WTC11 (cell line): Measurements from ENCODE around the gene CHL1. TPM values are rescaled to one million over a fixed set of nuclear protein-coding genes. Genes with fewer than 3 reads are reported as not detected.

Experiments used
- ATAC-seq: fragments of 200-7000 bp; cut with Tn5 transposase; 2 replicates; pipeline ENCODE4 v1.10.0; 2021; ENCODE audit warnings: mild to moderate bottlenecking, moderate library complexity
- CTCF ChIA-PET: fragments of 300-600 bp; sonication (Branson Sonifier 250); formaldehyde crosslinking; loops from one replicate; lab custom pipeline; 2021; ENCODE audit warnings: antibody characterized with exemption; lab: Charles Lee
- POLR2A ChIA-PET: fragments of 350-600 bp; sonication (Branson Sonifier 250); formaldehyde crosslinking; loops from one replicate; lab custom pipeline; 2021; ENCODE audit warnings: antibody characterized with exemption; lab: Charles Lee
- DNase-seq: peaks from one replicate; pipeline ENCODE4 v3.0.0; 2021; ENCODE audit warnings: low spot score
- H3K27ac Mint-ChIP-seq: 2 replicates; pipeline ENCODE4 v1.8.0; 2021; ENCODE audit warnings: mixed read lengths
- H3K27me3 Mint-ChIP-seq: 2 replicates; pipeline ENCODE4 v1.8.0; 2021; ENCODE audit warnings: low read depth, mild to moderate bottlenecking, moderate library complexity, mixed read lengths
- H3K36me3 Mint-ChIP-seq: 2 replicates; pipeline ENCODE4 v1.8.0; 2021; ENCODE audit warnings: mixed read lengths
- H3K4me1 Mint-ChIP-seq: 2 replicates; pipeline ENCODE4 v1.8.0; 2022; ENCODE audit warnings: mixed read lengths
- H3K4me3 Mint-ChIP-seq: 2 replicates; pipeline ENCODE4 v1.8.0; 2021; ENCODE audit warnings: mild to moderate bottlenecking, moderate library complexity, mixed read lengths
- H3K9me3 Mint-ChIP-seq: 2 replicates; pipeline ENCODE4 v1.8.0; 2021; ENCODE audit warnings: mixed read lengths
- ESRRA ChIP-seq: sonication (generic); formaldehyde crosslinking; IDR thresholded peaks from 2 replicates; pipeline ENCODE4 v1.8.1; 2022; ENCODE audit warnings: mild to moderate bottlenecking, missing genetic modification reagents, borderline replicate concordance
- FOXJ3 ChIP-seq: sonication (generic); formaldehyde crosslinking; IDR thresholded peaks from 2 replicates; pipeline ENCODE4 v1.9.0; 2021; ENCODE audit warnings: missing genetic modification reagents, mild to moderate bottlenecking, borderline replicate concordance
- GABPB1 ChIP-seq: sonication (generic); formaldehyde crosslinking; IDR thresholded peaks from 2 replicates; pipeline ENCODE4 v1.8.1; 2023; ENCODE audit warnings: mild to moderate bottlenecking, missing genetic modification reagents
- GTF2I ChIP-seq: fragments of 250-450 bp; sonication (Bioruptor Pico); conservative IDR thresholded peaks from 2 replicates; pipeline ENCODE4 v1.4.0; 2021; ENCODE audit warnings: mild to moderate bottlenecking
- HMGA2 ChIP-seq: fragments of 250-450 bp; sonication (Bioruptor Pico); IDR thresholded peaks from 2 replicates; pipeline ENCODE4 v1.4.0; 2021; ENCODE audit warnings: mild to moderate bottlenecking, moderate library complexity
- IRF2 ChIP-seq: sonication (generic); formaldehyde crosslinking; IDR thresholded peaks from 2 replicates; pipeline ENCODE4 v1.8.0; 2022; ENCODE audit warnings: low read depth, missing genetic modification reagents, borderline replicate concordance
- JUN ChIP-seq: sonication (generic); formaldehyde crosslinking; IDR thresholded peaks from 2 replicates; pipeline ENCODE4 v1.8.0; 2023; ENCODE audit warnings: mild to moderate bottlenecking, missing genetic modification reagents
- NFYB ChIP-seq: sonication (generic); formaldehyde crosslinking; conservative IDR thresholded peaks from 2 replicates; pipeline ENCODE4 v1.8.0; 2022; ENCODE audit warnings: low read depth, missing genetic modification reagents
- NR1H2 ChIP-seq: sonication (generic); formaldehyde crosslinking; IDR thresholded peaks from 2 replicates; pipeline ENCODE4 v1.9.0; 2021; ENCODE audit warnings: mild to moderate bottlenecking, moderate library complexity, missing genetic modification reagents
- SOX15 ChIP-seq: fragments of 250-450 bp; sonication (Bioruptor Pico); IDR thresholded peaks from 2 replicates; pipeline ENCODE4 v1.9.0; 2021; ENCODE audit warnings: mild to moderate bottlenecking
- TP53 ChIP-seq: sonication (generic); formaldehyde crosslinking; IDR thresholded peaks from 2 replicates; pipeline ENCODE4 v1.8.1; 2023; ENCODE audit warnings: mild to moderate bottlenecking, missing genetic modification reagents
- ZNF138 ChIP-seq: sonication (generic); formaldehyde crosslinking; conservative IDR thresholded peaks from 2 replicates; pipeline ENCODE4 v1.8.1; 2022; ENCODE audit warnings: mild to moderate bottlenecking, moderate library complexity, missing genetic modification reagents
- ZNF396 ChIP-seq: fragments of 250-450 bp; sonication (Bioruptor Pico); IDR thresholded peaks from 2 replicates; pipeline ENCODE4 v1.8.0; 2021; ENCODE audit warnings: mild to moderate bottlenecking, moderate library complexity, borderline replicate concordance
- total RNA-seq: library from RNA; stranded (reverse); gene quantifications from 3 replicates; pipeline ENCODE4 v1.2.3, GENCODE V29; 2021
- TF ChIP-seq, protein P1 (sequence below): sonication (generic); formaldehyde crosslinking; IDR thresholded peaks from 2 replicates; pipeline ENCODE4 v1.8.0; 2023; ENCODE audit warnings: mild to moderate bottlenecking, missing genetic modification reagents
- TF ChIP-seq, protein P2 (sequence below): sonication (generic); formaldehyde crosslinking; IDR thresholded peaks from 2 replicates; pipeline ENCODE4 v1.8.1; 2022; ENCODE audit warnings: missing genetic modification reagents, borderline replicate concordance
- TF ChIP-seq, protein P3 (sequence below): sonication (generic); formaldehyde crosslinking; IDR thresholded peaks from 2 replicates; pipeline ENCODE4 v1.8.0; 2023; ENCODE audit warnings: missing genetic modification reagents, mild to moderate bottlenecking, borderline replicate concordance
- TF ChIP-seq, protein P4 (sequence below): fragments of 250-450 bp; sonication (Bioruptor Pico); IDR thresholded peaks from 2 replicates; pipeline ENCODE4 v1.9.0; 2021; ENCODE audit warnings: mild to moderate bottlenecking

Gene CHL1
- total RNA-seq, 1 experiment from 2014 or later = not detected

DNA sequence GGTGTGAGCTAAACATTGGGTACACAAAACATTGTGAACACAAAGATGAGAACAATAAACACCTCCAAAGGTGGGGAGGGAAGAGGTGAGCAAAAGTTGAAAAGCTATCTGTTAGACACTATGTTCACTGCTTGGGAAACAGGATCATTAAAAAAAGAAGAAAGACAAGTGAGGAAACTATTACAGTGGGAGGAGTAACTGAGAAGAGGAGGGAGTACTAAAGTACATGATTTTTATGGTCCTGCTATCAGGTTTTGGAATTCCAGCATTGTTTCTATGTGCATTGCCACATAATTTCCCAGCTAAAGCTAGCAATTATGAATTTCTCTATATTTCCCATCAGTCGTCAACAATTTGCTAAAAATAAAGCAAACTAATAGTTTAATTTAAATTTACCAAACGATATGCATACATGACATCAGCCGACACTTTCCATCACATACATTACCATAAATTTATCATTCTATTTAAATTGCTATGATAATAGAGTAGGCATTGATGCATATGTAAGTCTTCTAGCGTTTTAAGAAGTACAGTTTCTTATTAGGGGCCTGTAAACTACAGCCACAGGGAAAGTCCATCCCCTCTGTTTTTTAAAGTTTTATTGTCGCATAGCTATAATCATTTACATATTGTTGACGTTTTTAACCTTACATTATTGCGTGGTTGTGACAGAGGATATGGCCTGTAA, 221.8 kb downstream of the CHL1 start:
- no peak for DNase-seq
- H3K4me3 Mint-ChIP-seq = no peak overlapping the region
- TF ChIP-seq ZNF138 (CRISPR knock-in tag) = no peak
- TF ChIP-seq ESRRA = no peak
- no peak for TF ChIP-seq IRF2
- TF ChIP-seq, protein P1, sequence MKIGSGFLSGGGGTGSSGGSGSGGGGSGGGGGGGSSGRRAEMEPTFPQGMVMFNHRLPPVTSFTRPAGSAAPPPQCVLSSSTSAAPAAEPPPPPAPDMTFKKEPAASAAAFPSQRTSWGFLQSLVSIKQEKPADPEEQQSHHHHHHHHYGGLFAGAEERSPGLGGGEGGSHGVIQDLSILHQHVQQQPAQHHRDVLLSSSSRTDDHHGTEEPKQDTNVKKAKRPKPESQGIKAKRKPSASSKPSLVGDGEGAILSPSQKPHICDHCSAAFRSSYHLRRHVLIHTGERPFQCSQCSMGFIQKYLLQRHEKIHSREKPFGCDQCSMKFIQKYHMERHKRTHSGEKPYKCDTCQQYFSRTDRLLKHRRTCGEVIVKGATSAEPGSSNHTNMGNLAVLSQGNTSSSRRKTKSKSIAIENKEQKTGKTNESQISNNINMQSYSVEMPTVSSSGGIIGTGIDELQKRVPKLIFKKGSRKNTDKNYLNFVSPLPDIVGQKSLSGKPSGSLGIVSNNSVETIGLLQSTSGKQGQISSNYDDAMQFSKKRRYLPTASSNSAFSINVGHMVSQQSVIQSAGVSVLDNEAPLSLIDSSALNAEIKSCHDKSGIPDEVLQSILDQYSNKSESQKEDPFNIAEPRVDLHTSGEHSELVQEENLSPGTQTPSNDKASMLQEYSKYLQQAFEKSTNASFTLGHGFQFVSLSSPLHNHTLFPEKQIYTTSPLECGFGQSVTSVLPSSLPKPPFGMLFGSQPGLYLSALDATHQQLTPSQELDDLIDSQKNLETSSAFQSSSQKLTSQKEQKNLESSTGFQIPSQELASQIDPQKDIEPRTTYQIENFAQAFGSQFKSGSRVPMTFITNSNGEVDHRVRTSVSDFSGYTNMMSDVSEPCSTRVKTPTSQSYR (CRISPR knock-in tag) = no peak
- TF ChIP-seq GTF2I = no peak
- no peak for TF ChIP-seq NR1H2 (CRISPR knock-in tag)
- TF ChIP-seq FOXJ3 (CRISPR knock-in tag) = no peak
- TF ChIP-seq, protein P2, sequence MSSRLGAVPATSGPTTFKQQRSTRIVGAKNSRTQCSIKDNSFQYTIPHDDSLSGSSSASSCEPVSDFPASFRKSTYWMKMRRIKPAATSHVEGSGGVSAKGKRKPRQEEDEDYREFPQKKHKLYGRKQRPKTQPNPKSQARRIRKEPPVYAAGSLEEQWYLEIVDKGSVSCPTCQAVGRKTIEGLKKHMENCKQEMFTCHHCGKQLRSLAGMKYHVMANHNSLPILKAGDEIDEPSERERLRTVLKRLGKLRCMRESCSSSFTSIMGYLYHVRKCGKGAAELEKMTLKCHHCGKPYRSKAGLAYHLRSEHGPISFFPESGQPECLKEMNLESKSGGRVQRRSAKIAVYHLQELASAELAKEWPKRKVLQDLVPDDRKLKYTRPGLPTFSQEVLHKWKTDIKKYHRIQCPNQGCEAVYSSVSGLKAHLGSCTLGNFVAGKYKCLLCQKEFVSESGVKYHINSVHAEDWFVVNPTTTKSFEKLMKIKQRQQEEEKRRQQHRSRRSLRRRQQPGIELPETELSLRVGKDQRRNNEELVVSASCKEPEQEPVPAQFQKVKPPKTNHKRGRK = no peak
- TF ChIP-seq ZNF396 (CRISPR knock-in tag) = no peak
- TF ChIP-seq, protein P3, sequence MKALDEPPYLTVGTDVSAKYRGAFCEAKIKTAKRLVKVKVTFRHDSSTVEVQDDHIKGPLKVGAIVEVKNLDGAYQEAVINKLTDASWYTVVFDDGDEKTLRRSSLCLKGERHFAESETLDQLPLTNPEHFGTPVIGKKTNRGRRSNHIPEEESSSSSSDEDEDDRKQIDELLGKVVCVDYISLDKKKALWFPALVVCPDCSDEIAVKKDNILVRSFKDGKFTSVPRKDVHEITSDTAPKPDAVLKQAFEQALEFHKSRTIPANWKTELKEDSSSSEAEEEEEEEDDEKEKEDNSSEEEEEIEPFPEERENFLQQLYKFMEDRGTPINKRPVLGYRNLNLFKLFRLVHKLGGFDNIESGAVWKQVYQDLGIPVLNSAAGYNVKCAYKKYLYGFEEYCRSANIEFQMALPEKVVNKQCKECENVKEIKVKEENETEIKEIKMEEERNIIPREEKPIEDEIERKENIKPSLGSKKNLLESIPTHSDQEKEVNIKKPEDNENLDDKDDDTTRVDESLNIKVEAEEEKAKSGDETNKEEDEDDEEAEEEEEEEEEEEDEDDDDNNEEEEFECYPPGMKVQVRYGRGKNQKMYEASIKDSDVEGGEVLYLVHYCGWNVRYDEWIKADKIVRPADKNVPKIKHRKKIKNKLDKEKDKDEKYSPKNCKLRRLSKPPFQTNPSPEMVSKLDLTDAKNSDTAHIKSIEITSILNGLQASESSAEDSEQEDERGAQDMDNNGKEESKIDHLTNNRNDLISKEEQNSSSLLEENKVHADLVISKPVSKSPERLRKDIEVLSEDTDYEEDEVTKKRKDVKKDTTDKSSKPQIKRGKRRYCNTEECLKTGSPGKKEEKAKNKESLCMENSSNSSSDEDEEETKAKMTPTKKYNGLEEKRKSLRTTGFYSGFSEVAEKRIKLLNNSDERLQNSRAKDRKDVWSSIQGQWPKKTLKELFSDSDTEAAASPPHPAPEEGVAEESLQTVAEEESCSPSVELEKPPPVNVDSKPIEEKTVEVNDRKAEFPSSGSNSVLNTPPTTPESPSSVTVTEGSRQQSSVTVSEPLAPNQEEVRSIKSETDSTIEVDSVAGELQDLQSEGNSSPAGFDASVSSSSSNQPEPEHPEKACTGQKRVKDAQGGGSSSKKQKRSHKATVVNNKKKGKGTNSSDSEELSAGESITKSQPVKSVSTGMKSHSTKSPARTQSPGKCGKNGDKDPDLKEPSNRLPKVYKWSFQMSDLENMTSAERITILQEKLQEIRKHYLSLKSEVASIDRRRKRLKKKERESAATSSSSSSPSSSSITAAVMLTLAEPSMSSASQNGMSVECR (CRISPR knock-in tag) = no peak
- CTCF ChIA-PET = no interaction called here
- H3K4me1 Mint-ChIP-seq = no peaks in the 10 kb centered on the region
- POLR2A ChIA-PET = no interaction called here
- peaks cover 51% of the 10 kb centered on the region for H3K36me3 Mint-ChIP-seq
- H3K27me3 Mint-ChIP-seq = no peaks in the 10 kb centered on the region; the same call in 1 of the 2 replicates
- H3K9me3 Mint-ChIP-seq = peaks cover 76% of the 10 kb centered on the region
- no peak overlapping the region for H3K27ac Mint-ChIP-seq
- no peak for ATAC-seq

DNA sequence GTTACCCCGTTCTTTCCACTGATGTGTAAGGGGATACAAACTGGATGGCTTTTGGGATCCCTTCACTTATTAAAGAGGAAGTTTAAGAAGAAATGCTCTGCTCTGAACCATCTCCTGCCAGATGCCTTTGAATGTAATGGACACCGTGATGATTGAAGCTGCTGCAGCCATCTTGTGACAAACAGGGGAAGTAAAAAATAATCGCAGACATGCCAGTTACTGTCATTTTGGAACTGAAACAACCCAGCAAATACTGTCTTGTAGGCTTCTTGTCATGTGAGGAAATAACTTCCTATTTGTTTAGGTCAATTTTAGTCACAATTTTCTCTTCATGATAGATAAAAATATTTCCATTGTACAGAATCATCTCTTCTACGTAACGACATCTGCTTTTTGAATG, 224.0 kb downstream of the CHL1 start:
- no peak for ATAC-seq
- Mint-ChIP-seq H3K4me1 (no peaks in the 10 kb centered on the region), H3K4me3 (no peak overlapping the region), H3K9me3 (peaks cover 80% of the 10 kb centered on the region), H3K27me3 (no peaks in the 10 kb centered on the region; the same call in 1 of the 2 replicates), H3K36me3 (peaks cover 57% of the 10 kb centered on the region), H3K27ac (no peak overlapping the region)
- DNase-seq = no peak
- ChIA-PET CTCF (no interaction called here), POLR2A (no interaction called here)
- TF ChIP-seq JUN (CRISPR knock-in tag) (no peak), TP53 (CRISPR knock-in tag) (no peak), ESRRA (no peak), HMGA2 (CRISPR knock-in tag) (no peak), GTF2I (no peak), SOX15 (CRISPR knock-in tag) (no peak), GABPB1 (no peak), NFYB (no peak)
- TF ChIP-seq, protein P3 (CRISPR knock-in tag) = no peak
- TF ChIP-seq, protein P4, sequence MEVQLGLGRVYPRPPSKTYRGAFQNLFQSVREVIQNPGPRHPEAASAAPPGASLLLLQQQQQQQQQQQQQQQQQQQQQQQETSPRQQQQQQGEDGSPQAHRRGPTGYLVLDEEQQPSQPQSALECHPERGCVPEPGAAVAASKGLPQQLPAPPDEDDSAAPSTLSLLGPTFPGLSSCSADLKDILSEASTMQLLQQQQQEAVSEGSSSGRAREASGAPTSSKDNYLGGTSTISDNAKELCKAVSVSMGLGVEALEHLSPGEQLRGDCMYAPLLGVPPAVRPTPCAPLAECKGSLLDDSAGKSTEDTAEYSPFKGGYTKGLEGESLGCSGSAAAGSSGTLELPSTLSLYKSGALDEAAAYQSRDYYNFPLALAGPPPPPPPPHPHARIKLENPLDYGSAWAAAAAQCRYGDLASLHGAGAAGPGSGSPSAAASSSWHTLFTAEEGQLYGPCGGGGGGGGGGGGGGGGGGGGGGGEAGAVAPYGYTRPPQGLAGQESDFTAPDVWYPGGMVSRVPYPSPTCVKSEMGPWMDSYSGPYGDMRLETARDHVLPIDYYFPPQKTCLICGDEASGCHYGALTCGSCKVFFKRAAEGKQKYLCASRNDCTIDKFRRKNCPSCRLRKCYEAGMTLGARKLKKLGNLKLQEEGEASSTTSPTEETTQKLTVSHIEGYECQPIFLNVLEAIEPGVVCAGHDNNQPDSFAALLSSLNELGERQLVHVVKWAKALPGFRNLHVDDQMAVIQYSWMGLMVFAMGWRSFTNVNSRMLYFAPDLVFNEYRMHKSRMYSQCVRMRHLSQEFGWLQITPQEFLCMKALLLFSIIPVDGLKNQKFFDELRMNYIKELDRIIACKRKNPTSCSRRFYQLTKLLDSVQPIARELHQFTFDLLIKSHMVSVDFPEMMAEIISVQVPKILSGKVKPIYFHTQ (CRISPR knock-in tag) = no peak
